Endothelial cell of umbilical vein (primary cell): Measurements from ENCODE around the gene PYGB. TPM values are rescaled to one million over a fixed set of nuclear protein-coding genes. Genes with fewer than 3 reads are reported as not detected.

Source experiments
- BruUV-seq: library from RNA; stranded (reverse); fragments of 400-500 nt; replicated peaks from 2 replicates; lab custom pipeline; 2021; lab: Mats Ljungman, UMichigan
- CTCF ChIA-PET: fragments of 300-600, 350-600 bp; sonication (Branson Sonifier 250); formaldehyde crosslinking; loops from one replicate; lab custom pipeline; 2021; ENCODE audit warnings: antibody characterized with exemption, inconsistent platforms; lab: Charles Lee
- POLR2A ChIA-PET: fragments of 300-600, 350-600 bp; sonication (Branson Sonifier 250); formaldehyde crosslinking; loops from one replicate; lab custom pipeline; 2021; ENCODE audit warnings: antibody characterized with exemption, inconsistent platforms; lab: Charles Lee
- DNase-seq: peaks from one replicate; pipeline ENCODE4 v3.0.0-alpha.2; 2011; ENCODE audit warnings: low read depth, low spot score
- FAIRE-seq: peaks from 2 replicates; lab custom pipeline; 2011; peaks lifted over from hg19 to GRCh38; lab: Jason Lieb, UNC
- H2AFZ ChIP-seq: 2 replicates; pipeline ENCODE4 v1.6.0; 2012; ENCODE audit warnings: low read depth, low read length, control low read depth, inconsistent platforms
- H3K27ac ChIP-seq: 2 replicates; pipeline ENCODE4 v1.5.1; 2011; ENCODE audit warnings: low read depth, mild to moderate bottlenecking, control low read depth, low read length, moderate library complexity; ENCODE audit not compliant: insufficient read depth
- H3K27me3 ChIP-seq, 2 experiments: 2 replicates each; pipeline versions ENCODE4 v1.6.0 to v1.6.1; 2011; ENCODE audit warnings: low read length in 2 of 2, mixed read lengths in 1 of 2; ENCODE audit not compliant: control insufficient read depth in 2 of 2, insufficient read depth in 2 of 2
- H3K36me3 ChIP-seq, 2 experiments: 2 replicates in 1 of 2; 3 replicates in 1 of 2; pipeline ENCODE4 v1.5.1; 2011; ENCODE audit warnings: low read length in 2 of 2, mild to moderate bottlenecking in 1 of 2, moderate library complexity in 1 of 2; ENCODE audit not compliant: control insufficient read depth in 2 of 2, insufficient read depth in 2 of 2; ENCODE audit errors: extremely low read depth in 1 of 2
- H3K4me1 ChIP-seq: 3 replicates; pipeline ENCODE4 v1.5.1; 2011; ENCODE audit warnings: mild to moderate bottlenecking, low read length; ENCODE audit not compliant: control insufficient read depth, insufficient read depth; ENCODE audit errors: extremely low read depth
- H3K4me2 ChIP-seq: 2 replicates; pipeline ENCODE4 v1.6.1; 2011; ENCODE audit warnings: low read length, control low read depth, mixed read lengths; ENCODE audit not compliant: insufficient read depth
- H3K4me3 ChIP-seq, 3 experiments: fragments of 200-600 bp in 1 of 3; sonication (generic), shearing (Covaris generic) in 1 of 3; replicated peaks in 1 of 3; 2 replicates each; pipeline ENCODE4 v1.5.1; 2011 to 2016; ENCODE audit warnings: control low read depth in 3 of 3, low read length in 3 of 3, mild to moderate bottlenecking in 2 of 3, inconsistent platforms in 1 of 3, low read depth in 1 of 3, moderate library complexity in 1 of 3; ENCODE audit not compliant: insufficient read depth in 1 of 3
- H3K79me2 ChIP-seq: 2 replicates; pipeline ENCODE4 v1.6.0; 2012; ENCODE audit warnings: low read length, inconsistent platforms; ENCODE audit not compliant: control insufficient read depth, insufficient read depth
- H3K9ac ChIP-seq: replicated peaks from 2 replicates; pipeline ENCODE3; 2011; ENCODE audit warnings: low read length, control low read depth; ENCODE audit not compliant: insufficient read depth; ENCODE audit errors: extremely low read depth
- H3K9me1 ChIP-seq: replicated peaks from 3 replicates; pipeline ENCODE4 v1.6.0; 2011; ENCODE audit warnings: mild to moderate bottlenecking, low read length; ENCODE audit not compliant: control insufficient read depth, insufficient read depth; ENCODE audit errors: extremely low read depth
- H3K9me3 ChIP-seq: replicated peaks from 2 replicates; pipeline ENCODE4 v1.5.1; 2012; ENCODE audit warnings: low read length, inconsistent platforms; ENCODE audit not compliant: control insufficient read depth, insufficient read depth
- H4K20me1 ChIP-seq: replicated peaks from 2 replicates; pipeline ENCODE3; 2011; ENCODE audit warnings: mild to moderate bottlenecking, low read length; ENCODE audit not compliant: control insufficient read depth, insufficient read depth; ENCODE audit errors: extremely low read depth
- CTCF ChIP-seq, 2 donors: IDR thresholded peaks; 1 replicate in 1 of 2; 2 replicates in 1 of 2; pipeline ENCODE4 v1.5.1; 2011; ENCODE audit warnings: low read length in 2 of 2, mild to moderate bottlenecking in 2 of 2, moderate library complexity in 2 of 2, control low read depth in 1 of 2, inconsistent platforms in 1 of 2, low read depth in 1 of 2; ENCODE audit not compliant: insufficient read depth in 1 of 2; ENCODE audit errors: extremely low read depth in 1 of 2
- EZH2 ChIP-seq: IDR thresholded peaks from 2 replicates; pipeline ENCODE4 v1.6.1; 2012; ENCODE audit warnings: borderline replicate concordance, low read depth, mild to moderate bottlenecking, moderate library complexity, low read length, inconsistent platforms; ENCODE audit not compliant: severe bottlenecking
- FOS ChIP-seq: IDR thresholded peaks from 2 replicates; pipeline ENCODE4 v1.6.1; 2011; ENCODE audit warnings: mild to moderate bottlenecking, low read length, moderate library complexity, borderline replicate concordance; ENCODE audit not compliant: insufficient read depth
- GATA2 ChIP-seq: IDR thresholded peaks from 2 replicates; pipeline ENCODE4 v1.7.0; 2011; ENCODE audit warnings: low read depth, mild to moderate bottlenecking, moderate library complexity, mixed read lengths, low read length; ENCODE audit not compliant: insufficient read length, insufficient read depth
- JUN ChIP-seq: IDR thresholded peaks from 2 replicates; pipeline ENCODE4 v1.6.1; 2011; ENCODE audit warnings: borderline replicate concordance, low read depth; ENCODE audit not compliant: insufficient read length, insufficient read depth
- MYC ChIP-seq: IDR thresholded peaks from one replicate; pipeline ENCODE4 v1.6.1; 2011; ENCODE audit warnings: mild to moderate bottlenecking, low read depth, low read length
- POLR2A ChIP-seq: IDR thresholded peaks from 2 replicates; pipeline ENCODE4 v1.6.1; 2012; ENCODE audit warnings: low read depth, mild to moderate bottlenecking, control low read depth, low read length
- POLR2AphosphoS5 ChIP-seq: IDR thresholded peaks from 2 replicates; pipeline ENCODE4 v1.6.1; 2012; ENCODE audit warnings: low read depth, mild to moderate bottlenecking, control low read depth, low read length, moderate library complexity; ENCODE audit not compliant: insufficient read depth
- dilution Hi-C: fragments of 300-500 bp; cut with MboI; formaldehyde crosslinking; loops from one replicate; pipeline ENCODE4 v1.15.0; 2019; ENCODE audit warnings: low sequenced_read_pairs; ENCODE audit not compliant: extremely low pct_ligation_motif_present
- intact Hi-C: fragments of 100-400 bp; cut with micrococcal nuclease; formaldehyde crosslinking; loops from one replicate; pipeline ENCODE4 v1.10.0; 2022
- polyA plus RNA-seq, 4 experiments: library from polyadenylated mRNA; depleted of rRNA in 3 of 4; stranded (reverse) in 3 of 4; unstranded in 1 of 4; fragments of >200 nt; gene quantifications; 2 replicates each; pipeline versions ENCODE4 v1.2.1 to v1.2.3, GENCODE V29; 2011 to 2012; ENCODE audit warnings: missing spikeins in 1 of 4
- total RNA-seq: library from RNA; stranded (reverse); gene quantifications from 2 replicates; pipeline ENCODE4 v1.2.3, GENCODE V29; 2021
- TF ChIP-seq, protein P1 (sequence below): IDR thresholded peaks from 2 replicates; pipeline ENCODE4 v1.6.1; 2011; ENCODE audit not compliant: insufficient read depth, insufficient read length

The PYGB gene
- total and polyA plus RNA-seq, 2 donors (not counting 3 experiments of a cell fraction or from before 2014, with no cell fraction given), result 36.1 to 60.2 TPM

- intact Hi-C loops, result no loop called here
- dilution Hi-C loops, result no loop called here
- Histone ChIP-seq H3K27ac (no peak overlapping the region), H3K9me3 (no peaks in the 10 kb centered on the region), H3K4me2 (no peak overlapping the region), H3K9ac (no peak overlapping the region), H3K79me2 (peaks cover 51% of the 10 kb centered on the region), H3K36me3 (peaks cover 2 to 13% of the 10 kb centered on the region in 2 experiments), H3K9me1 (no peaks in the 10 kb centered on the region), H3K4me1 (no peaks in the 10 kb centered on the region), H3K27me3 (no peaks in the 10 kb centered on the region), H2AFZ (no peak overlapping the region), H3K4me3 (no peak overlapping the region), H4K20me1 (no peaks in the 10 kb centered on the region)
- FAIRE-seq (no peak), DNase-seq (no peak)
- CTCF ChIA-PET, result interaction anchor here (1.0 to 1.2 kb wide), 2 partner anchors 12 to 142 kb away, joined by 3 read pairs; no protein-coding TSS in a partner anchor
- BruUV-seq, result no TSS peak
- TF ChIP-seq MYC (no peak), FOS (no peak), JUN (no peak), CTCF (IDR thresholded peaks at IDR 0.05; ENCODE audit: extremely low read depth in 1 of 2, insufficient read depth in 1 of 2, low read depth in 1 of 2, low read length in 2 of 2) (no peak), EZH2 (no peak), POLR2A (no peak), GATA2 (no peak), POLR2AphosphoS5 (no peak)
- TF ChIP-seq, protein P1, sequence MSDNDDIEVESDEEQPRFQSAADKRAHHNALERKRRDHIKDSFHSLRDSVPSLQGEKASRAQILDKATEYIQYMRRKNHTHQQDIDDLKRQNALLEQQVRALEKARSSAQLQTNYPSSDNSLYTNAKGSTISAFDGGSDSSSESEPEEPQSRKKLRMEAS, result no peak
- POLR2A ChIA-PET, result interaction anchor here (0.8 kb wide), 1 partner anchor 9 kb away, joined by 3 read pairs; the partner anchor contains the start of gene PYGB
These were observed 9.2 kb downstream of the PYGB start for GRCh38 chr20:25257130-25257529.
